ENCODE results near the gene GAB1.

The GAB1 gene

GRCh38 chr4:143307531-143307930, 29.1 kb upstream of the GAB1 start:
- TF ChIP-seq CTCF (IDR thresholded peaks at IDR 0.05; ENCODE audit: low read depth, low read length, missing control alignments) = no peak
- no peak overlapping the region for H3K4me3 ChIP-seq (replicated peaks; ENCODE audit: low read depth, low read length)
- no peak for DNase-seq (ENCODE audit: extremely low read depth, low read depth)

GRCh38 chr4:143308377-143308776, 28.3 kb upstream of the GAB1 start:
- no peak for TF ChIP-seq CTCF (IDR thresholded peaks at IDR 0.05; ENCODE audit: low read depth, low read length, missing control alignments)
- no peak for DNase-seq (ENCODE audit: extremely low read depth, low read depth)
- no peak overlapping the region for H3K4me3 ChIP-seq (replicated peaks; ENCODE audit: low read depth, low read length)

GRCh38 chr4:143311924-143312323, 24.8 kb upstream of the GAB1 start:
- TF ChIP-seq CTCF (IDR thresholded peaks at IDR 0.05; ENCODE audit: low read depth, low read length, missing control alignments) = no peak
- H3K4me3 ChIP-seq (replicated peaks; ENCODE audit: low read depth, low read length) = no peak overlapping the region
- no peak for DNase-seq (ENCODE audit: extremely low read depth, low read depth)

GRCh38 chr4:143313521-143313920, 23.2 kb upstream of the GAB1 start:
- no peak for TF ChIP-seq CTCF (IDR thresholded peaks at IDR 0.05; ENCODE audit: low read depth, low read length, missing control alignments)
- no peak for DNase-seq (ENCODE audit: extremely low read depth, low read depth)
- H3K4me3 ChIP-seq (replicated peaks; ENCODE audit: low read depth, low read length) = no peak overlapping the region

- DNase-seq (ENCODE audit: extremely low read depth, low read depth) = no peak
- no peak for TF ChIP-seq CTCF (IDR thresholded peaks at IDR 0.05; ENCODE audit: low read depth, low read length, missing control alignments)
- H3K4me3 ChIP-seq (replicated peaks; ENCODE audit: low read depth, low read length) = no peak overlapping the region
These were observed 22.7 kb upstream of the GAB1 start for GRCh38 chr4:143313996-143314395.

- DNase-seq (ENCODE audit: extremely low read depth, low read depth) = no peak
- H3K4me3 ChIP-seq (replicated peaks; ENCODE audit: low read depth, low read length) = no peak overlapping the region
- TF ChIP-seq CTCF (IDR thresholded peaks at IDR 0.05; ENCODE audit: low read depth, low read length, missing control alignments) = no peak
These were observed 16.6 kb upstream of the GAB1 start for GRCh38 chr4:143320113-143320512.

GRCh38 chr4:143326735-143327134, 9.9 kb upstream of the GAB1 start:
- no peak overlapping the region for H3K4me3 ChIP-seq (replicated peaks; ENCODE audit: low read depth, low read length)
- no peak for TF ChIP-seq CTCF (IDR thresholded peaks at IDR 0.05; ENCODE audit: low read depth, low read length, missing control alignments)
- DNase-seq (ENCODE audit: extremely low read depth, low read depth) = no peak
